Bladder microvascular endothelial cell (primary cell): ENCODE results near the gene UBAP1L. TPM values are rescaled to one million over a fixed set of nuclear protein-coding genes. Genes with fewer than 3 reads are reported as not detected.

ENCODE experiments used
- total RNA-seq: library from RNA; depleted of rRNA; stranded (reverse); fragments of >200 nt; gene quantifications from 2 replicates; pipeline ENCODE4 v1.2.3, GENCODE V29; 2014

UBAP1L gene
- total RNA-seq = 0.65 and 3.7 TPM in 2 replicates

DNA sequence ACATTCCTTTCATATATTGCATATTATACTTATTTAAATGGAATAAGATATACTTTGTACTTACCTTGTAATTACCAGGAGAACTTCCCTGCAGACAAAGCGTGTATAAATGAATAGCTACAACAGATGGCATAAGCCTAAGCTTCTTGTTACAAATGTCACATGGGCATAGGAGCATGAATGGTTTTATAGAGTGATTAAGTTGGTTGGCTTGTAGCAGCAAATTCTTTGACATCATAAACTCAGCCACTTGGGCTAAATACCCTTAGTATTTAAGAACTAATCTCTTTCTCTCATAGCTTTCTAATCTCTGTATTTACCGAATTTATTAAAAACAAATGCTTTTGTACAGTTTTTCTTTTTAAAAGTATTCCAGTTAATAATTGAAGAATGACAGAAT is at the start of gene UBAP1L:
Gene UBAP1L, minus strand, starts transcription at position 115 of the 400 bp plus-strand sequence. CDS start 8,985 bp downstream, outside the sequence.

DNA sequence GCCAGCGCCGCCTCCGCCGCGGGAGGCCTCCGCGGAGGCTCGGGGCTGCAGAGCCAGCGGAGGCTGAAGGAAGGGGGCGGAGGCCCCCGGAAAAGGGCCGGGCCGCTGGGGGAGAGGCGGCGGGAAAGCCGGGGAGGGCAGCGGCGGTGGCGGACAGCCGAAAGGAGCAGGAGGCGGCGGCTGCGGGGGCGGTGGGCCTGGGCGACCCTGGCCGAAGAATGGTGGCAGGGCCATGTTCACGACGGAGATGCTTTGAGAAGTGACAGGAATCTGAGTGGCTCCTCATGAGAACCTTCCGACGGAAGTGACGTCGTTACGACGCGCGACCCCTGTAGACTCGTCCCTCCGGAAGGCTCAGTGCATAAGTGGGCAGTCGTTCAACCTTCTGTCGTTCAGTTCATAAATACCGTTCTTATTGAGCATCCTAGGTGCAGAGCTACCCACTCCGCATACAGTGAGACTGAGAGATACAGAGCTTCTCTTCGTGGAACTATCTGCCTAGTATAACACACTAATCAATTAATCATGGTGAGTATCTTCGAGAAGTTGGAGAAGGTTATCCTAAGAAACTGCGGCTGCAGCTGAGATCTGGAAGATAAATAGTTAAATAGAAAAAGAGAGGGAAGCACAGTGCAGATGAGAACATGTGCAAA is 18.7 kb upstream of the UBAP1L start, which contains the start of gene PDCD7:
Gene PDCD7, minus strand, starts transcription at position 261 of the 653 bp plus-strand sequence. Its CDS starts 27 bp downstream, at position 234.

GRCh38 chr15:65076486-65077290 is 38.3 kb downstream of the UBAP1L start, which contains the start of gene KBTBD13:
TSS of gene KBTBD13 (plus strand) at chr15:65076746. CDS start at chr15:65076816, 70 bp downstream.

DNA sequence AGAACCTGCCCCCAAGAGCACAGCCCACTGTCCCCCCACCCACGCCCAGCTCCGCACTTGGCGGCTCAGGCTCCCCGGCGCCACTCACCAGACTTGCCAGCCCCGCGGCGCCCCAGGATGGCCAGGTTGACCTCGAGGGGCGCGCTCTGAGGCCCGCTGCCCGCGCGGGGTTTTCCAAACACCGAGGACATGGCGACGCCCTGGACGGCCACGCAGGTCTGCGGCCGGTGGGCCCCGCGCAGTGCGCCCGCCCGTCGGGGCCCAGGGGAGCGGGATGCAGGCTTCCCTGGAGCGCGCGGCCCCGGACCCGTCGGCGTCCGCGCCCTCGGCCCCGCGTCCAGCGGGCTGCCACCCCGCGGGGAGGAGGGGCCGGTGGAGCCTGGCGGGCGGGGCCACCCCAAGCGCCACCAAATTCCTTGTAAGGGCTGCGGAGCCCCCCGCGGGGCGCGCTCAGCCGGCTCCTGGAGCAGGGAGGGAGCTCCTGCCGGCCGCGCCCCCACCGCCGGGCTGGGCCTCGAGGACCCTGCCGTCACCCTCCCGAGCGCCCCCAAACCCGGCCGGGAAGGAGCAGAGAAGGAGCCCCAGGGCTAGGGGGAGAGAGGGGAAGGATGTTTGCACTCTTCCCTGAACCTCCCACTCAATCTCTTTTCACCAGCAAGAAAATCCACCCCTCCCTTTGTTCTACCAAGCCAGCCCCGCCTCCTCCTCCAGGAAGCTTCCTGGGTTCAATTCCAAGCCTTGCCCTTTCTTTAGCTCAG is 47.2 kb downstream of the UBAP1L start, which contains the start of gene RASL12:
Gene RASL12, minus strand, starts transcription at position 347 of the 758 bp plus-strand sequence. Its CDS starts 156 bp downstream, at position 191.

DNA sequence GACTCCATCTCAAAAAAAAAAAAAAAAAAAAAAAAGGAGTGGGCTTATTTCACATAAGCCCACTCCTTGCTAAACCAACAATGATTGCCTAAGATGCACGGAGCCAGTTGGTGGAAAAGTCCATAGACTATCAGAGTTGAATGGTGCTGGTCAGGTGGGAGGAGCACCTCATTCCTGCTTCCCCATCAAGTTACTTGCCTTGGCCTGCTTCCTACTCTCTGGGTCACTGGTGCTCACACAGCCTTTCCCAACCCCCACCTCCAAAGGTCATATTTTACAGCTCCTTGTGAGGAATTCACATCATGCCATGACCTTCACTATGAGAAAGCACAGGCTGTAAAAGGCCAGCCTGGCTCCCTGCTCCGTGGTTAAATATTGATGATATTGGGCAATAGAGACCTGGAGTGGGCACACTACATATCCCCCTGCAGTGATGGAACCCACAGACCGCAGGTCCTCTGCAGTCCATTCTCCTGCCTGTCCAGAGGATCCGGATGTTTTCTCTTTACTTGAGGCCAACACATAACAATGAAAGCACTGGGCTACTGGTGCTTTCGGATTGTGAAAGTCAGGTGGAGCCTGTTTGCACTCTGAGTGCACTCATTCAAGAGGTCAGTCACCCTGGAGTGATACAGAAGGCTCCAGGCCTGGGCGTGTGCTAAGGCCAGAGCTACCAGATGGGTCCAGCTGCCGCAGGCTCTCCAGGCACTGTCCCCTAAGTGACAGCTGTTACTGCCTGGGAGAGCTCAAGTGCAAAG is 70.1 kb downstream of the UBAP1L start, which contains the start of gene SLC51B:
Gene SLC51B, plus strand, starts transcription at position 664 of the 758 bp plus-strand sequence. CDS start 4,618 bp downstream, outside the sequence.

Other genes starting within 250 kb of the UBAP1L start
- 1.8 and 3.9 TPM in 2 replicates for gene ANKDD1A, start 203.3 kb downstream of the UBAP1L start, total RNA-seq
- 40.8 and 60.5 TPM in 2 replicates for gene SPG21, start 125.3 kb downstream of the UBAP1L start, total RNA-seq
- gene MTFMT, start 85.6 kb downstream of the UBAP1L start, total RNA-seq = 8.3 and 10.7 TPM in 2 replicates
- gene SLC51B, start 69.8 kb downstream of the UBAP1L start, total RNA-seq = not detected in 2 replicates
- 0.16 TPM in 1 of 2 replicates, not detected in the other for gene RASL12, start 47.2 kb downstream of the UBAP1L start, total RNA-seq
- gene KBTBD13, start 38.5 kb downstream of the UBAP1L start, total RNA-seq = under 0.01 TPM in 1 of 2 replicates, not detected in the other
- 8.3 and 14.2 TPM in 2 replicates for gene PDCD7, start 18.6 kb upstream of the UBAP1L start, total RNA-seq
- gene CLPX, start 70.1 kb upstream of the UBAP1L start, total RNA-seq = 32.1 and 66.0 TPM in 2 replicates
- not detected in 2 replicates for gene CILP, start 96.3 kb upstream of the UBAP1L start, total RNA-seq
- gene PARP16, start 171.7 kb upstream of the UBAP1L start, total RNA-seq = 0.97 and 3.0 TPM in 2 replicates
- not detected in 2 replicates for gene RNU5A-1, start 180.9 kb upstream of the UBAP1L start, total RNA-seq
- not detected in 2 replicates for gene RNU5B-1, start 189.5 kb upstream of the UBAP1L start, total RNA-seq